ENCODE data around the gene RPS6KA1.
A peak's percentile ranks its signal among the peaks of the same experiment; 100 is the strongest.
"Not testable (repeated sequence)": the region's sequence is repeated elsewhere in the genome, so short reads cannot be mapped to it uniquely, and the experiment has no call there.

Gene RPS6KA1

DNA sequence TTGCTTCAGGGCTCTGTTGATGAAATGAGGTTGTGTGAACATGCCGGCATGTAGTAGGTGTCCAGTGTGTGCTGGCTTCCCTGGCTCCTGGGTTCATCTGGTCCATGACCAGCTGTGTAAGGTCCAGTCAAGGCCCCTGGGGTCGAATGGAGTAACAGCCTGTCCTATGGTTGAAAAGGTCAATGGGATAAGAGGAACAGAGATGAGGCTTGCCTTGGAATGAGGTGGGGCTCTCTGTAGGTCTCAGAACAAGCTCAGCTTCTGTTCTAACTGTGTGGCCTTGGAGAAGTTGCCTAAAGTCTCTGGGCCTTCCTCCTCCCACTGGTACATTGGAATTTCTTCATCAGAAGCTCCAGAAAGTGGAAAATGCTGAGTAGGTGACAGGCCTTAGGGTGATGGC lies 26.6 kb downstream of the RPS6KA1 start:
- no peak for DNase-seq

DNA sequence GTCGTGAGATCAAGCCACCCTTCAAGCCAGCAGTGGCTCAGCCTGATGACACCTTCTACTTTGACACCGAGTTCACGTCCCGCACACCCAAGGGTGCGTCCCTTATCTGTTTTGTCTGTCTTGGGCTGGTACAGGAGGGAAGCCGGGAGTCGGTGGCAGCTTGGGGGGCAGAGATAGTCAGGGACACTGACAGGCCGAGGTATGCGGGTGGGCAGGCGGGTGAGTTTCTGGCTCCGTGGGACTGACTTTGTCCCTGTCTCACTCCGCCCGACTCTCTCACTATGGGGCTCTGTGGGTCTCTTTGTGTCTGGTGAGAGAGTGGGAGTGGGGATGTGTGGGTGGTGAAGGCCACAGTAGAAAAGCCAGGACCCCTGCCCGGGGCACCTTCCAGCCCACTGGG lies 27.4 kb downstream of the RPS6KA1 start:
- no peak for DNase-seq

DNA sequence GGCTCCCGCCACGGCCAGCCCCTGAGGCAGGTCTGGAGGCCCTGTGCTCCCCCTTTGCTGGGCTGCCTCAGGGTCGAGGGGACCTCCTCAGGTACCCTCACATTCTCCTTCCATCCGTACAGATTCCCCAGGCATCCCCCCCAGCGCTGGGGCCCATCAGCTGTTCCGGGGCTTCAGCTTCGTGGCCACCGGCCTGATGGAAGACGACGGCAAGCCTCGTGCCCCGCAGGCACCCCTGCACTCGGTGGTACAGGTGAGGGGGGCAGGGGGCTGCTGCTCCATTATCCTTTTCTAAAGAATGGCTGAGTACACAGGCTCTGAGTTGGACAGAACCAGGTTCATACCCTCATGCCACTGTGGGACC lies 29.1 kb downstream of the RPS6KA1 start:
- no peak for DNase-seq

DNA sequence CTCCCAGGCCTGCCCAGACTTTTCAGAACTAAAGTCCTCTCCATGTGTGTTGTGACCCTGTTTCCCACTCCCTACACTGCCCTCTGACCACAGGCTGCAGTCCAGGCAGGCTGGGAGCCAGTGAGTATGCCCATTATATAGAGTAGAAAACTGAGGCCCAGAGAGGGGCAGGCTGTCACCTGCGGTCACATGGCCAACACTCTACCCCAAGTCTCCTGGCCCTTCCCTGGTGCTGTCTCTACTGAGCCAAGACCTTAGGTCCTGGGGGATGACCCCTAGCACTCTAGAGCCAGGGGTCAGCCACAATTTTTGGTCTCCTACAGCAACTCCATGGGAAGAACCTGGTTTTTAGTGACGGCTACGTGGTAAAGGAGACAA lies 30.8 kb downstream of the RPS6KA1 start:
- no peak for DNase-seq

DNA sequence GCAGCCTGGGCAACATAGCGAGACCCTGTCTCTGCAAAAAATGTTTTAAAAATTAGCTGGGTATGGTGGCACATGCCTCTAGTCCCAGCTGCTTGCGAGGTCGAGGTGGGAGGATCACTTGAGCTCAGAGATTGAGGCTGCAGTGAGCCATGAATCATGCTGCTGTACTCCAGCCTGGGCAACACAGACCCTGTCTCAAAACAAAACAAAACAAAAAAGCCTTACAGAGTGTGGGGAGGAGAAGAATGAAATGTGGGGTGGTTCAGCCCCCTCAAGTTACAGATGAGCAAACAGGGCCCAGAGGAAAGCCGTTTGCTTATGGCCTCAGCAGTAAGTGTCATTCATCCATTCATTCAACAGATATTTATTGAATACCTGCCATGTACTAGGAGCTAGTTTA lies 40.7 kb downstream of the RPS6KA1 start:
- no peak for DNase-seq

DNA sequence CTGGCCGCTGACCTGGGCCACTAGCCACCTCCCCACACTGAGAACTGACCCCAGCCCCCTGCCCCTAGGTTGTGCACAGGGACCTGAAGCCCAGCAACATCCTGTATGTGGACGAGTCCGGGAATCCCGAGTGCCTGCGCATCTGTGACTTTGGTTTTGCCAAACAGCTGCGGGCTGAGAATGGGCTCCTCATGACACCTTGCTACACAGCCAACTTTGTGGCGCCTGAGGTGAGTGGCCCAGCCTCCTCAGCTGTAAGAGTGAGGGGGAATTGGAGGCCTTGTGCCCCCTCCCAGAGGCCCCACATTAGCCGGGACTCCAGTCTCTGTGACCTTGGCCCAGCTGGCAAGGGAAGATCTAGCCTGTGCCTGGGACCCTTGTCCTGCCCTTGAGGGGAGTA lies 41.8 kb downstream of the RPS6KA1 start:
- DNase-seq: no peak

DNA sequence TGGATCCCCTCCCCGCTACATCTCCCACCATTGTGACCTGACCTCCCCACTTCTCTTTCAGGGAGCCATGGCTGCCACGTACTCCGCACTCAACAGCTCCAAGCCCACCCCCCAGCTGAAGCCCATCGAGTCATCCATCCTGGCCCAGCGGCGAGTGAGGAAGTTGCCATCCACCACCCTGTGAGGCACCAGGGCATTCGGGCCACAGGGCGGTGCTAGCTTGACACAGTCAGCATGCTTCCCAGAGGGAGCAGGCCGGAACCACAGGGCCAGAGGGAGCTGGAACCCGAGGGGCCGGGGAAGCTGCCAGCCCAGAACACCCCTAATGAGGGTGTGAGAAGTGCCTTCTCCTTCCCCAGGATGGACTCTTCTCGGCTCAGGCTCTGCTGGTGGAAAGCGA lies 44.5 kb downstream of the RPS6KA1 start:
- DNase-seq: no peak

DNA sequence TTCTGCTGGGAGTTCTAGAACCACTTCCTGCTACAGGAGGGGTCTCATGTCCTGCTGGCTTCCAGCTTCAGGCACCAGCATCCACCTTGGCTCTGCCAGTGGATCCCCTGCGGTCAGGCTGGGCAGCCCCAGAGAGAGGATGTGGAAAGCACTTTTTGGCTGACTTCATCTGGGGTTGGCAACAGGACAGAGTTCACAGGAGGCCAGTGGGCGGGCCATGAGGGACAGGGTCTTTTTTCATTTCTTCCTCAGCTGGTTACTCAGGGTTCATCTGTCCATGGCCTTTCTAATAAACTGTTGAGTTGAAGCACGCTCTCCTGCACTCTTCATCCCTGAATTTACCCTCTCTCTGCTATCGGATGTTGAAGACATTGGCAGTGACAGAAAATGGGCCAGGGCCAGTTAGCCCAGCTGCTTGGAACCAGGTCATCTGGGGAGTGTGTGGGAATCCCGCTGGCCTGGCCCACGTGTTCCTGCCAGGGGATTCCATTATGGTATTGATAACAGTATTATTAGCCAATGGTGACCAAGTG lies 45.2 kb downstream of the RPS6KA1 start:
- no peak for DNase-seq

DNA sequence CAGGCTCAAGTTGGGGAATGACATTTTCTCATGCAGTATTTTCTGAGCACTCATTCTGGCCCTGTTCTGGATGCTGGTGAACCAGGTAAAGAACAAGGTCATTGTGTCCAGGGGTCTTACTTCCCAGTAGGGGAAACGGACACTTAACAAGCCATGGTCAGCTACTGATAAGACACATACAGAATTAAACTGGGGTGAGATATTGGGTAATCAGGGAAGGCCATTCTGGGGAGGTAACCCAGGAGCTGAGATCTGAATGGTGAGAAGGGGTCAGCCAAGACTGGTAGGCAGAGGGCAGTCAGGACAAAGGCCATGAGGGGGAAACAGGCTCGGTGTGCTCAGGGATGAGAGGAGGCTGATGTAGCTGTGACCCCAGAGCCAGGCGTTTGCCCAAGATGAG lies 45.8 kb downstream of the RPS6KA1 start:
- no peak for DNase-seq

DNA sequence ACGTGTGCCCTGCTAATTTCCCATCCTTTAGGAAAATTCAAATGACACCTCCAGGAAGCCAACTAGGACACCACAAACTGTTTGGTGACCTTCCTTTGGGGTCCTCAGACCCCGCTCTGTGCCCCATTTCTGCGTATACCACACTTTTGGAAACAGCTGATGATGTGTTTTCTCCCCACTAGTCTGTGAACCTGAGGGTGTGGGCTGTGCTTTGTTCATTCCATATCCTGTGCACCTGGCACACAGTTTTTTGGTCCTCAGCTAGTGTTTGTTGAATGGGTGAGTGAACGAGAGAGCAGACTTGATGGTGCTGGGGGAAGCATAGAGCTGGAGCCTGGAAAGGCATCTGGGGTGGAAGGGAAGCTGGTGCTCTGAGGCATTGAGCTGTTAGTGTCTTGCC lies 48.6 kb downstream of the RPS6KA1 start:
- DNase-seq: no peak

DNA sequence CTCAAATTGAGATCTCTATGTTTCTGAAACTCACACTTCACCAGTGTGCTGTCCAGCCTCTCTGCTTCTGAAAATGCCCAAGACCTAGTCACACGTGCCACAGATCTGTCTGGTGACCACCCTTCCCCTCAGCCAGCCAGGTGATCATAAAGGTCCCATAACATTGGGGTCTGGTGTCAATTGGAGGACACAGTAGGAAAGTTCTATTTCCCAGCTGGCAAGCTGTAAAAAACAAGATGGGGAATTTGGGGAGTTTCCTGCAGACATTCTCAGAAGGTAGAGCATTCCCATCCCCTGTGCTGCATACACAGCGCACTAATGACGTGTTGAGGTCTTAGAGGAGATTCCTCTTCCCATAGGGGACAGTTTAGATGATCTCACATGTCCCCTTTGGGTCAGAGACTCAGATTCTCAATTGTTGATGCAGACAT lies 50.1 kb downstream of the RPS6KA1 start:
- DNase-seq: no peak

DNA sequence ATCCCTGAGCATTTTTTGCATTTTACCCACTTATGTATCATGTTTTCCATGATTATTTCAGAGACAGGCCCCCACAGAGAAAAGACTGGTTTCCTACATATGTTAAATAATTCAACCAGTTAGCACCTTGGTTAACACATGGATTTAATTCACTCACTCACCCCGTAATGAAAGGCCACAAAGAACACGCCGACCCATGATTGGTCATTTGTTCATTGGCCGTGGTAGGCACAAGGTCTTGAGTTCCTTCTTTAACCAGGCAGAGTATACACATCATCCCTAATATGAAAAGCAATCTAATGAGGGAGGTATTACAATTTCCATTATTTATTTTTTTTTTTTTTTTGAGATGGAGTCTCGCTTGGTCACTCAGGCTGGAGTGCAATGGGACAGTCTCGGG lies 50.6 kb downstream of the RPS6KA1 start:
- no peak for DNase-seq

DNA sequence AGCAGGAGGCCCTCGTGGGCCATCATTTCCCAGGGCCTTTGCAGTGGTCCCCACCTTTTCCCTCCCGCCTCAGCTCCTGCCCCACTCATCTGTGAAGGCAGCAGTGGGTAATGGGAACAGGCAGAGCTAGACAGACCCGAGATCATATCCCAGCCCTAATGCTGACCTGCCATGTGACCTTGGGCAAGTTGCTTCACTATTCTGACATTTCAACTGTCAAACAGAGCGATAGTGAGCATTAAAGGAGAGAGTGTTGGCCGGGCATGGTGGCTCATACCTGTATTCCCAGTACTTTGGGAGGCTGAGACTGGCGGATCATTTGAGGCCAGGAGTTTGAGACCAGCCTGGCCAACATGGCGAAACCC lies 51.7 kb downstream of the RPS6KA1 start:
- DNase-seq: no peak

DNA sequence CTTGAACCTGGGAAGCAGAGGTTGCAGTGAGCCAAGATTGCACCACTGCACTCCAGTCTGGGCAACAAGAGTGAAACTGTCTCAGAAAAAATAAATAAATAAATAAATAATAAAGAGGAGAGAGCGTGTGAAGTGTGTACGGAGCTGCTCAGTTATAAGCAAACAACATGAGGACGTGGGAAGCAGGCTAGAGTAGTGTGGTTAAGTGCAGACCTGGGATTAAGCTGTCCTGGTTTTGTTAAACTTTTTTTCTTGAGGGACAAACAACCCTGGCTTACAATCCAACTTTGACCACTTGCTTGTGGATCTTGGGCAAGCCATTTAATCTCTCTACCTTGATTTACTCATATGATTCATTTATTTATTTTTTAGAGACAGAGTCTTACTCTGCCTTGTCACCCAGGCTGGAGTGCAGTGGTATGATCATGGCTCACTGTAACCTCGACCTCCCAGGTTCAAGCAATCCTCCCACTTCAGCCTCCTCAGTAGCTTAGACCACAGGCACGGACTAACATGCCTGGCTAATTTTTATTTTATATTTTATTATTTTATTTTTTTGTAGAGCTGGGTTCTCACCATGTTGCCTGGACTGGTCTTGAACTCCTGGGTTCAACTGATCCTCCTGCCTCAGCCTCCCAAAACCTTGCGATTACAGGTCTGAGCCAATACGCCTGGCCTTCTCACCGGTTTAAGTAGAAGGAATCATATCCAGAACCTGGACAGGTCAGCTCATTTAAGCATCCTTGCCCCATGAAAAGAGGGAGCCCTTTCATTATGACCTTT lies 52.7 kb downstream of the RPS6KA1 start:
- no peak for DNase-seq

DNA sequence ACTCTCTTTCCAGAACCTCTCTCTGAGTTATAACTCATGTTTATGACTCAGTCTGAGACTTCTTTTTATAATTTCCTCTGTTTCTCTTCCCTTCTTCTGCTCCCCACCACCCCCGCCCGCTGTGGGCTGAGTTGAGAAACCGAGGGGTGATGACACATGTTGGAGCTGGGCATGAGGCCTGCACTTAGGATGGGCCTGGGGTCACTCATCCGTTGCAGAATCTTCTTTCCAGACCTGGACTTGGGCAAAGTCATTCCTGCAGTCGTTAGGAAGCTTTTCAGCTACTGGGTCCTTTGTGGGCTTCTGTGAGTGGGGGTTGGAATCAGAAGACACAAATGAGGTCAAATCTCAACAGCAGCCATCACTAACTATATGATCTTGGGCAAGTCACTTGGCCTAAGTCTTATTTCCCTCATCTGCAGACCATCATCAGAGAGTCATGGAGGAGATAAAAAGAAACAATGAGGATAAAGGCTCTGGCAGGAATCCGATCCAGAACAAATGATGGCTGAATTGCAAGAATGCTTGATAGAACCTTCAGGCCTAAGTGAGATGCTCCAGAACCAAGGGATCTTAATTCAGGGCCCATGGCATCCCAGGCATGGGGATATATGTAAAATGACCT lies 53.4 kb downstream of the RPS6KA1 start:
- DNase-seq: peak; percentile 26

DNA sequence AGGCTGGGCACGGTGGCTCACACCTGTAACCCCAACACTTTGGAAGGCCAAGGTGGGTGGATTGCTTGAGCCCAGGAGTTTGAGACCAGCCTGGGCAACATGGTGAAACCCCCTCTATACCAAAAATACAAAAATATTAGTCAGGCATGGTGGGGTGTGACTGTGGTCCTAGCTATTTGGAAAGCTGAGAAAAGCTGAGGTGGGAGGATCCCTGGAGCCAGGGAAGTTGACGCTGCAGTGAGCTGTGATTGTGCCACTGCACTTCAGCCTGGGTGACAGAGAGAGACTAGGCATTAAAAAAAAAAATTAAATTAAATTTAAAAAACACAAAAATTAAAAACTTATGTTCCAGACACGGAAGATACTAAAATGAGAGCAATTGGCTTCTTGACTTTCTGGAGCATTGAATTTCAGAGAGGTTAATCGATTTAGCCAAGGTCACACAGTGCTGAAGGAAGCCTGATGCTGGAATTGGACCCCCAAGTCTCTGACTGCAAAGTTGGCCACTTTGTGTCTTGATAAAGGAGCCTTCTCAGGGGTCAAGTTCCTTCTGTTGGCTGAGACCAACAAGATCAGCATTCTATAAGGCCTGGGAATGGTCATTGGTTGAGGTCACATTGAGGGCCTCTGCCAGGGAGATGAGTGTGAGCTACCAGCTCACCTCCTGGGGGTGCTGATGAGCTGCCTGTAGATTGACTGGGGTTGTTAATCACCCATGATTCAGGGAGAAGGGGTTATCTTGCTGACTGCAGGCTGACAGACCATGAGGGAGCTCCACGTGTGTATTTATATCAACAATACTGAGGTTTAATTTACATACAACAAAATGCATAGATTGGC lies 54.3 kb downstream of the RPS6KA1 start:
- DNase-seq: no peak

DNA sequence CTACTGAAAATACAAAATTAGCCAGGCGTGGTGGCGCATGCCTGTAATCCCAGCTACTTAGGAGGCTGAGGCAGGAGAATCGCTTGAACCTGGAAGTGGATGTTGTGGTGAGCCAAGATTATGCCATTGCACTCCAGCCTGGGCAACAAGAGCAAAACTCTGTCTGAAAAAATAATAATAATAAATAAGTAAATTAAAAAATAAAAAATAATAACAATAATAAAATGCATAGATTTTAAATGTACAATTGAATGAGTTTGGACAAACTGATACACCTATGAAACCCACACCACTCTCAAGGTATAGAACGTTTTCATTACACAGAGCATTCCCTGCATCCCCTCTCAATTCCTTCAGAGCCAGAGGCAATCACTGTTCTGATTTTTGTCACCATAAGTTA lies 55.0 kb downstream of the RPS6KA1 start:
- DNase-seq: not testable (repeated sequence)

DNA sequence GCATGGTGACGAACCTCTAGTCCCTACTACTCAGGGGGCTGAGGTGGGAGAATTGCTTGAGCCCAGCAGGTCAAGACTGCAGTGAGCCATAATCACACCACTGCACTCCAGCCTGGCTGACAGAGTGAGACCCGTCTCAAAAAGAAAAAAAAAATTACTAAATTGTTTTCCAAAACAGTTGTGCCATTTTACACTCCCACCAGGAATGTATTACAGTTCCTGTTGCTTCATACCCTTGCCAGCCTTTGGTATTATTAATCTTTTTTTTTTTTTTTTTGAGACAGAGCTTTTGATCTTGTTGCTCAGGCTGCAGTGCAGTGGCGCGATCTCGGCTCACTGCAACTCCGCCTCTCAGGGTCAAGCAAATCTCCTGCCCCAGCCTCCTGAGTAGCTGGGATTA lies 55.9 kb downstream of the RPS6KA1 start:
- DNase-seq: no peak

DNA sequence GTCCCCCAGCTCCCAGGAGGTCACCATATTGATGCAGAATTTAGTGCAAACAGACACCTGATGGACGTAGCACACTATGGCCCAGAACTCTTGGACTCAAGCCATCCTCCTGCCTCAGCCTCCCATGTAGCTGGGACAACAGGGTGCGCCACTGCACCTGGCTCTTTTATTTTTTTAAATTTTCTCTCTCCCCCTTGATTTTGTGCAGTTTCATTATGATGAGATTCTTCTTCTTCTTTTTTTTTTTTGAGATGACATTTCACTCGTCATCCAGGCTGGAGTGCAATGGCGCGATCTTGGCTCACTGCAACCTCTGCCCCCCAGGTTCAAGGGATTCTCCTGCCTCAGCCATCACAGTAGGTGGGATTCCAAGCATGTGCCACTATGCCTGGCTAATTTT lies 63.8 kb downstream of the RPS6KA1 start:
- no peak for DNase-seq

DNA sequence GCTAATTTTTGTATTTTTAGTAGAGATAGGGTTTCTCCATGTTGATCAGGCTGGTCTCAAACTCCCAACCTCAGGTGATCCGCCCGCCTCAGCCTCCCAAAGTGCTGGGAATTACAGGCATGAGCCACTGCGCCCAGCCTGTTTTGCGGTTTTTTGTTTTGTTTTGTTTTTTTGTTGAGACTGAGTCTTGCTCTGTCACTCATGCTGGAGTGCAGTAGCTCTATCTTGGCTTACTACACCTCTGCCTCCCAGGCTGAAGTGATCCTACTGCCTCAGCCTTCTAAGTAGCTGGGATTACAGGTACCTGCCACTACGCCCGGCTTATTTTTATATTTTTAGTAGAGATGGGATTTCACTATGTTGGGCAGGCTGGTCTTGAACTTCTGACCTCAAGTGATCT lies 65.0 kb downstream of the RPS6KA1 start:
- DNase-seq: not testable (repeated sequence)

DNA sequence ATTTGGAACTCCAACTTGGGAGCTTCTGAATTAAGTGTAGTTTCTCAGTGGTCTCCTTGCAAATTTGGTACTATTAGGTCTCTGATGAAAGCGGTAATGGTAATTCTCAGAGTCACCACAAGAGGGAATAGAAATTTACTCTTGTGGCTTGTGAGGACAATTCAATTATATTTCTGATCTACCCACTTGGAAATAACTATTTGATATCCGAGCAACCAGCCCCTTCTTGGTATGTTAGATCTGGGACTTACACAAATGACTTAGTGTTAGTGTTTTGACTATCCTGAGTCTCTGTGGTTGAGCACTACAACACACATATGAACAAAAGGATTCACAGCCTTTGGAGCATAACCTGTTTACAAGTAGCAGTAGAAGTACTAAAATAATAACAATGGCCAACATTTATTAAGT lies 68.1 kb downstream of the RPS6KA1 start:
- no peak for DNase-seq

DNA sequence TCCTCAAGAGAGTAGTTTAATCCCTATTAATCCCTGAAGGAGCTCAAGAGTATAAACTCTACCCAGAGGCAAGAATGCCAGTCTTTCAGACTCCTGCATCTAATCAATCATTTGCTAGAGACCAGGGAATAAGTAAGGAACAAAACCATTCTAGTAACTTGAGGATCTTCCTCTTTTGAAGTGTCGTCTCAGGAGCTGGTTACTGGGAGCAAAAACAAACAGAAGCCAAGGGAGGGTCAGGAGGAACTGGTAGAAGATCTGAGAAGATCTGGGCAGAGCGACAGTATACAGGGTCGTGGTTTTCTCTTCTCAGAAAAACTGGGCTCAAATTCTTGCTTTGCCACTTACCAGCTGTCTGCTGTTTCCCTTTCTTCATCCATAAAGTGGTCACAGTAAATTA lies 69.3 kb downstream of the RPS6KA1 start:
- no peak for DNase-seq

DNA sequence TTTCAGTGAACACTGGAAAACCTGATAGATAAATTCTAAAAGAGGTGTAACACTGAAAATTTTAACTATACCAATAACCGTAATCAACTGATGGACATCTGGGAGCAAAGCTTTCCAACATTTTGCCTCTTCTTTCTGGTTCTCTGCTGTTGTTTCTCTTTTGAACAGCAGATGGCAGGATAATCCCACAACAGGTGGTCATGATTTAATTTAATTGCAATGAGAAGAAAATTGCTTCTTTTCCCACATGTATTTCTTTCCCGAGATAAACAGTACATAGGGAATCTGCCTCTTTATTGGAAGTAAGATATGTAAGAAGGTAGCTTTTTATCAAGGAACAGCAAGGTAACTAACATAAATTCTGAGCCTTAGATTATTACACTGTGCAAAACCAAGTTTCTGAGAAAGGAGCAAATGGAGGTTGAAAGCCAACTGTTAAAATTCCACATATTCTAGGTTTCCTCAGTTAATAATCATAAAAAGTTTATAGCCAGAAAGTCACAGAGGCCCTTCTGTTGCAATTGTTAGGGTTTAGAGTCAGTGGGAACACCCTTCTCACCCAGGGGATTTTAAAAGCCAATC lies 72.9 kb downstream of the RPS6KA1 start:
- DNase-seq: peak; percentile 51

All from CD4-positive, alpha-beta T cell treated with Interleukin-17A for 4 hours (primary cell).